NB4 (cell line): ENCODE measurements around the gene NCOA7.

Experiments
- DNase-seq: peaks from one replicate; pipeline ENCODE4 v3.0.0; 2010; ENCODE audit warnings: low read depth
- H3K4me3 ChIP-seq: one replicate; pipeline ENCODE4 v1.5.1; 2011; ENCODE audit warnings: mild to moderate bottlenecking, low read depth, low read length, moderate library complexity
- CTCF ChIP-seq: IDR thresholded peaks from one replicate; pipeline ENCODE4 v1.5.1; 2012; ENCODE audit warnings: low read depth, low read length
- MAX ChIP-seq: IDR thresholded peaks from 2 replicates; pipeline ENCODE4 v1.6.1; 2011; ENCODE audit warnings: low read depth, low read length
- MYC ChIP-seq: IDR thresholded peaks from 2 replicates; pipeline ENCODE4 v1.6.1; 2011; ENCODE audit warnings: low read depth, low read length
- POLR2A ChIP-seq: IDR thresholded peaks from 2 replicates; pipeline ENCODE4 v1.6.1; 2011; ENCODE audit warnings: mild to moderate bottlenecking; ENCODE audit not compliant: insufficient read length; ENCODE audit errors: extremely low read depth

The NCOA7 gene

GRCh38 chr6:125808591-125808990 is 17.8 kb downstream of the NCOA7 start:
- TF ChIP-seq POLR2A (no peak), CTCF (no peak), MAX (no peak)
- no peak for DNase-seq
- H3K4me3 ChIP-seq = no peak overlapping the region

- H3K4me3 ChIP-seq = no peak overlapping the region
- TF ChIP-seq MYC = no peak
- no peak for DNase-seq
Observed at GRCh38 chr6:125809570-125810170, 18.9 kb downstream of the NCOA7 start.

GRCh38 chr6:125810445-125810844 is 19.7 kb downstream of the NCOA7 start:
- no peak for DNase-seq
- TF ChIP-seq MAX (no peak), MYC (no peak), POLR2A (no peak), CTCF (no peak)
- H3K4me3 ChIP-seq = no peak overlapping the region

GRCh38 chr6:125811259-125811658 is 20.5 kb downstream of the NCOA7 start:
- TF ChIP-seq MYC = no peak
- no peak for TF ChIP-seq MAX
- no peak for TF ChIP-seq POLR2A
- no peak for TF ChIP-seq CTCF
- no peak overlapping the region for H3K4me3 ChIP-seq
- peak; percentile 54 for DNase-seq

- TF ChIP-seq MYC (no peak), POLR2A (no peak), CTCF (no peak), MAX (no peak)
- H3K4me3 ChIP-seq = no peak overlapping the region
- DNase-seq = no peak
Observed at GRCh38 chr6:125812394-125813292, 21.9 kb downstream of the NCOA7 start.

GRCh38 chr6:125814481-125814880 is 23.7 kb downstream of the NCOA7 start:
- TF ChIP-seq POLR2A (no peak), MYC (no peak), CTCF (no peak), MAX (no peak)
- peak; percentile 50 for DNase-seq
- no peak overlapping the region for H3K4me3 ChIP-seq
